HG03139 (cell line): ENCODE measurements around the gene PNRC1.
"Not testable (repeated sequence)": the region's sequence is repeated elsewhere in the genome, so short reads cannot be mapped to it uniquely, and the experiment has no call there.

Source experiments
- ATAC-seq: cut with Tn5 transposase; IDR thresholded peaks from one replicate; pipeline ENCODE4 v1.9.1; 2021; ENCODE audit not compliant: unreplicated experiment

Gene PNRC1

DNA sequence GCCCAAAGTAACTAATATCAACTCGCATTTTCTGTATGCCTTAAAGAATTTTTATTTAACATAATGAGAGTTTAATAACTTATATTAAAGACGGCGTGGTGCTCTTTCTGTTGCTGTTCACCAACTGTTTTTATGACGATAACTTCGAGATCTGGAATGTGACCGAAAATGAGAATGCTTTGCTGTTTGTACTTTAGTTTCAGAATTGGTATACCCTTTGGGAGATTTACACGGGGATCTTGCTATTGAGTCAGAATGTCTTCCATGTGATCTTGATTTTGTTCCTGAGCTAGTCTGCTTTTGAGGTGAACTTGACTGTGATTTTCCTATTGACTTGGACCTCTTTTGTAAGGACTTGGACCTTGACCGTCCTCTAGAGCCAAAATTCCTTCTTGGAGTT is 17.9 kb downstream of the PNRC1 start:
- no peak for ATAC-seq

DNA sequence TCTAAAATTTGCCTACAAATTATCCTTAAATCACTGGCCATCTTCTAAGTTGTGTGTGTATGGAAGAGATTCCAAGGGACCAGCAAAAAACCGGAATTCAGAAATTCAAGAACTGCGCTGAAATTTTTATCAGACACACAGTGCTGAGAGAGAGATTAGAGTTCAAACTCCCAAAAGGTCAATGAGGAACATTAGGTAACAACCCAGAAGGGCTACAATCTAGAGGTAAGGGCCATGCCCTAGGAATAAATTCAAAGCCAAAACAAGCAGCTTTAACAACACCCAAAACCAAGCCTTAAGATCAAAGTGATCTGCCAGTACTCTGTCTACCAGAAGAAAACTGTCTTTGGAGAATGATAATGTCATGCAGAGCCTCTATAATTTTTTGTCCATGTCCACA is 19.6 kb downstream of the PNRC1 start:
- no peak for ATAC-seq

DNA sequence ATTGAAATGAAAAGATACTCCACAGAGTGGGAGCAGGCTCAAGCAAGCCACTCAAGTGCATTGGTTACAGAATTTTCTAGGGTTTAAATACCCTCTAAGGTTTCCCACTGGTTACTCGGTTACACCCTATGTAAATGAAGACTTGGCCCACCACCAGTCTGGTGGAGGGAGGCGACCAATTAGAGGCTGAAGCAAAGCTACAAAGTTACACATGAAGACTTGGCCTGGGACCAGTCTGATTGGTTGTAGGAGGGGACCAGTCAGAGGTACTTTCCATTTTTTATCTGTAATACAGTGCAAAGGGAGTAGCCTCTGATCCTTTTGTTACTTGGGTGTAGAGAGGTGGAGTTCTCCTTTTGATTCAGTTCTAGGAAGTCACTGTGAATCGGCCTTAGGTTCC is 29.7 kb downstream of the PNRC1 start:
- no peak for ATAC-seq

DNA sequence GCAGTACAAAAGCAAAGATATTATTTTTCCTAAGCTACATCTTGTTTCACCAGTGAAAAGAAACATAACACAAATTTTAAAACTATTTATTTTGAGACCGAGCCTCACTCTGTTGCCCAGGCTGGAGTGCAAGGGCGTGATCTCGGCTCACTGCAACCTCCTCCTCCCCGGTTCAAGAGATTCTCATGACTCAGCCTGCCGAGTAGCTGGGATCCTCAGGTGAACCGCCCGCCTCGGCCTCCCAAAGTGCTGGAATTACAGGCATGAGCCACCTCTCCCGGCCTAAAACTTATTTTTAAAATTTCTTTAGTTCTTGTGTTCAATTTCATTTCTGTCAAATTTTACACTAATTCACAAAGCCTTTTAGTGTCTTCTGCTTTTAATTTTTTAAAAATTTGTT is 31.4 kb downstream of the PNRC1 start:
- ATAC-seq: no peak

DNA sequence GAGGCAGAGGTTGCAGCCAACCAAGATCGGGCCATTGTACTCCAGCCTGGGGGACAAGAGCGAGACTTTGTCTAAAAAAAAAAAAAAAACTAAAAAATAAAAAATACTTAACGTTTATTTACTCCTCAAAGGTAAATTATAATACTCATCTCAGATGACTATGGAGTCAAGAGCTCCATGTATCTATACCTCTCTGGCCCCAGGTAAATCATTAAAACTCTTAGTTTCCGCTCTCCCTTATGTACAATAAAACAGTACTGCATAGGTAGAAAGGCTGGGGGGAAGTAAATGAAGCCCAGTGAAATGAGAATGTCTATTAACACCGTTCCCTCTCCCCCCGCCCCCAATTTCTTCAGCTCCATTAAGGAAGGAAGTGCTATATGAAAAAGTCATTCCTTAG is 36.2 kb downstream of the PNRC1 start:
- no peak for ATAC-seq

DNA sequence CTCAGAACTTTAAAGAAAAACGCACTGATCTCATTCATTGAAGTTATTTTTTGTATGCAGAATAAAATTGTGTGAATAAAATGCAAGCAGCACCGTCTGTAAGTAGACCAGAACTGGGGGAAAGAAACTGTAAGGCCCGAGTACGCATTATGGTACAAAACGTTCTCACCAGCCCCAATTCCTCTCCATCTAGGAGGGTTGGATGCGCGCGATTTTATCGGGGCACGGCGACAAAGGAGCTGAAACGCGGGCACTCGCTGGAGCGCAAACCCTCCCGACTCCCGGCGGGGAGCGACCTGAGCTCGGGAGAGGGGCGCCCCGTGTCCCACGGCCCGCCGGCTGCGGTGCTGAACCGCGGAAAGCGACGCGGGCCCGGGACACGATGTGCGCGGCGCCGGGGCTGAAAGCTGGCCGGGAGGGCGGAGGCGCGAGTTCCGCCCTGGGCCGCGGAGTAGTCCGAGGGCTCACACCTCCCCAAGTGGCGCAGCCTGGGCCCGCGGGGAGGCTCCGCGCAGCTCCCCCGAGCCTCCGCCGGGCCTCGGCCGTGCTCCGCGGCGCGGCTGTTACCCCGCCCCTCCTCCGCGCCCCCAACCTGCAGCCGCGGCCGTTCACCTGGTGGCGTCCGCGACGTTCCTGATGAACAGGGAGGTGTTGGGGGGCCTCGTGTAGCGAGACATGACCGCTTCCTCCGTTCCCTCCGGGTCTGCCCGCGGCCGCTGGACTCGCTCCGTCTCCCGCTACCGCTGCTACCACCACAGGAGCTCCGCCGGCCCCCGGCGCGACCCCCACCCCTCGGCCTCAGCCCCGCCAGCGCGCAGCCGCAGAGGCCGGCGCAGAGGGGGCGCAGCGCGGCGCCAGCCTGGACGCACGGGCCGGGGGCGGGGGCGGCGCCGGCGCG is 36.9 kb downstream of the PNRC1 start, which contains the start of gene SRSF12:
Gene SRSF12 (minus strand): TSS at position 861 of the 898 bp plus-strand sequence. CDS start 184 bp downstream, at position 677.
- peak; percentile 73 for ATAC-seq

DNA sequence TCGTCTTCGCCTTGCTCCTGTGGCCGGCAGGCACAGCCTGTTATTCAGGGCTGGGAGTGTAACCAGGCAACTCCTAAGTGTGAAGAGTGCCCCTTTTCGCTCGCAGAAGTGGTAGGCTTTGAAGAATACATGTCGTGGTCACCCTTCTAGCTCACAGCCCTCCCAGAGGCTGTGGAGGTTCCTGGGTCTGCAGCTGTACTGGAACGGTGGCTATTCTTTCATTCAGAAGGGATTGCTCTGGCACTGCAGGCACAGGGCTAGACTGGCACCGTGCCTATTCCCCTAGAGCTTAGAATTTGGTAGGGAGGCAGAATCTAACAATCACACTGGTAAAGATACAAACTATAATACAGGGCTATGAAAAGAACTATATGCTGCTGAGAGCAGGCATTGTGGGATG is 38.4 kb downstream of the PNRC1 start:
- ATAC-seq: no peak

- ATAC-seq: no peak
Observed at GRCh38 chr6:89120371-89120770, 39.8 kb downstream of the PNRC1 start.

GRCh38 chr6:89121934-89122333 is 41.4 kb downstream of the PNRC1 start:
- no peak for ATAC-seq

- ATAC-seq: no peak
Observed at GRCh38 chr6:89122625-89123024, 42.1 kb downstream of the PNRC1 start.

GRCh38 chr6:89128256-89128671 is 47.7 kb downstream of the PNRC1 start:
- not testable (repeated sequence) for ATAC-seq

DNA sequence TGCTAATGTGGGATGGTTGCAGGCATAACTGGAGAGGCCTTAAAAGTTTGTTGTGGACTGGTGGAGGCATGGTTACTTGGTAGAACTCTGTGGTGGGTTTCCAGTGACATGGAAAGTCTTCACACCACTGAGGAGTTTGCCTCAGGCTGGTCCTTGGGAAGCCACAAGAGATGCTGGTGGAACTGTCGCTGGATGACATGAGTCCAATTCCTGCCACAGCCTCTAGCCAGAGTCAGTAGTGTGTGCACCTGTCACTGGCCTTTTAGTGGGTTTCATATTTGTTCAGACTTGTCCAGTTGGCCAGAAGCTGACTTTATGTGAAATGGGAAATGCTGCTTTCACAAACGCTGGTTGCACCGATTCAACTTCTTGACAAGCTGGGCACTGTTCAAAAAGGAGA is 51.0 kb downstream of the PNRC1 start:
- ATAC-seq: no peak

DNA sequence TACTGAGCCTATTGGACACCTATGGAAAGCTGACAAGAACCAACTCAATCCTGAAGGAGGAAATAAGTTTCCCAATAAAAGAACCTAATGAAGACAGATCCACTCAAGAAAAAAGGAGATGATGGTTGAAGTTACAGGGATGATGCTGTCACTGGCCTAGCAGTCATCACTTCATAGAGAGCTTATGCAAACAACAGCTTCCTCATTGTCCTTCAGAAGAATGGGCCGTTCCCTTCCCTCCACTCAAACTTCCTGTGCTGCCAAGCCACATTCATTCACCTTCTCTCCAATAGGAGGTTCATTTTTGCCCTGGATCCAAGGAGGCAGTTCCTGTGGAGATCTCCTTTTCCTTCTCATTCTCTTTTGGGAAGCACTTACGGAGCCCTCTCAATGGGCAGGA is 51.5 kb downstream of the PNRC1 start:
- no peak for ATAC-seq

DNA sequence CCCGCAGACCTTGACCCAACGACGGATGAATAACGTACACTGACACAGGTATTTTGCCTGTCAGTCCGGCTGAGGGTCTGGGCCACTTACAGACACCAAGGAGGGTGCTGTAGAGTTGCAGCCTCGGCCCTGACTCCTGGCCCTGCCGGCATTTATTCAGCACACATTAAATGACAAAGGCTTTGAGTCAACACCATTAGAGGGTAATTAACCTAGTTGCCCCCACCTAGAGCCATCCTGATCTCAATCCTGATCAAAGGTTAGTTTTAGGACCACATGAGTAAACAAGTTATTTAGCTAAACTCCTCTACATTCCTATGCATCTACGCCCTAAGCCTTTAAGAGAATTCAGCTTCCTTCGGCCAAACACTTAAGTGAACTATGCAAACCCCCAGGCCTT is 53.4 kb downstream of the PNRC1 start:
- no peak for ATAC-seq

- ATAC-seq: no peak
Observed at GRCh38 chr6:89134723-89135122, 54.2 kb downstream of the PNRC1 start.
